Anterior cingulate cortex (tissue), 58 donors: ENCODE results near the gene OSBPL1A.

ENCODE experiments used
- DNase-seq, 58 donors: peaks; one replicate each; lab custom pipeline; 2025; lab: John Stamatoyannopoulos, UW

OSBPL1A gene

DNA sequence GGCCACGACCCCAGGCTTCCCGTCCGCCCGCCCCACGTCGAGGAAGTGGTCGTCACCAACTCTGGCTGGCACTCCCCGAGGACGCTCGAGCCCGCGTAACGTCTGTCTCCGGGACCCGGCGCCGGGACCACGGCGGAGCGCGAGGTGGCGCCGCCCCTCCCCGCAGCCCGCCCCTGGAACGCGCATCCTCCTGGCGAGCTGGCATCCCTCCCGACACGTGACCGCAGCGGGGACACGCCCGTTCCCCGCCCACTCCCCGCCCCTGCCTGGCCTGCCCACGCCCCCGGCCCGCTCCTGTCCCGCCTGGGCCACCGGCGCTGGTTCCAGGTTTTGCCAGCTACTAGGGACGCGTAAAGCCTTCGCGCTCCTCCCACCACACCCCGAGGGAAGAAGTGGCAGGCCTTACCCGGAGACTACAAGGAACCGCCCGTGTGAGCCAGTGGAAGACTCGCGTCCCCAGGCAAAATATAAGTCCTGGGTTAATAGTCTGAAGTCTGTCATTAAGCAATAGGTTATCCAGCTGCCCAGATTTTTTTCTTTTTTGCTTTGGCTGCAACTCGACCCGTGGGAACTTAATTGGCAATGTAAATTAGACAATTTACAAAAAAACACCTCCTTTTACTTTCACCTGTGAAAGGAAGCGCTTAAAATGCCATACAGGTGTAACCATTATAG is at the start of gene OSBPL1A:
OSBPL1A (minus strand) TSS at position 131 of the 675 bp plus-strand sequence. CDS start 20,291 bp downstream, outside the sequence.
- DNase-seq = peak; percentile 32 to 94 (median 86)

- no peak for DNase-seq
Measured at GRCh38 chr18:24446953-24447538, 49.4 kb upstream of the OSBPL1A start.

DNA sequence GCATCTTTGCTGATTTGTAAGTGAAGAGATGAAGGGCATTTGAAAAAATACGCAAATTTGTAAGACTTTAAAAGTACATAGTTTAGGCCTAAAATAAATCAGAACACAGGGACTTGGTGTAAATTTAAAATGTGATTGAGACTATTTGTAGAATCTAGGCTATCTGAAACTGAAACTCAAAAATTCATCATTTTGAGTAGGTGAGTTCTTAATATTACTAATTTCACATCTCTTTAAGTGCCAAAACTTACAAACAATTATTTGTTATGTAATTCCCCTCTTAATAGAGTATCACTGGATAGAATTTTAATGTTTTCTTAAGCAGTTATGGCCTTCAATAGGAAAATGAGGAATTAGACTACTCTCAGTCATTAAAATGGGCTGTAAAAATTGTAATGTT is 48.8 kb upstream of the OSBPL1A start:
- DNase-seq = no peak

GRCh38 chr18:24443870-24444269 is 46.2 kb upstream of the OSBPL1A start:
- no peak for DNase-seq

GRCh38 chr18:24436939-24437338 is 39.3 kb upstream of the OSBPL1A start:
- DNase-seq = no peak

DNA sequence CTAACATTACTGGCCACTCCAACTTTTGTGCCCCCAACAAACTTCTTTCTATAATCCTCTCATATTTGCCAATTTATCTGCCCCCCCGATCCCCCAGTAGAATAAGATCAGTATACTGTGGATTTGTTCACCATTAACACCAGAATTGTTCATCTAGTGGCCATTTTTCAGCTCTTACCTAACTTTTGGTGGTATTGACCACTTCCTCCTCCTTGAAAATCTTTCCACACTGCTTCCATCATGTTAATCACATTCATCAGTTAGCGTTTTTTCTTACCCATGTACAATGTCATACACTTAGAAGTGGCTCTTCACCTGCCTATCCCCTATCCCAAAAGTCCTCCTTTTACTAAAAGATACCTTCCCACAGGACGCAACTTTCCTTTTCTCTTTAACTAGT is 35.0 kb upstream of the OSBPL1A start:
- no peak for DNase-seq

GRCh38 chr18:24429188-24429587 is 31.6 kb upstream of the OSBPL1A start:
- DNase-seq = no peak

- DNase-seq = no peak
Measured at GRCh38 chr18:24428709-24429108, 31.1 kb upstream of the OSBPL1A start.

GRCh38 chr18:24427484-24427883 is 29.9 kb upstream of the OSBPL1A start:
- no peak for DNase-seq

- DNase-seq = peak in 57 of 58 donors; percentile 16 to 80 (median 65)
Measured at GRCh38 chr18:24426398-24427294, 29.0 kb upstream of the OSBPL1A start, which contains the start of gene IMPACT. Gene IMPACT (plus strand): TSS chr18:24426670. CDS start chr18:24426757, 87 bp downstream.

DNA sequence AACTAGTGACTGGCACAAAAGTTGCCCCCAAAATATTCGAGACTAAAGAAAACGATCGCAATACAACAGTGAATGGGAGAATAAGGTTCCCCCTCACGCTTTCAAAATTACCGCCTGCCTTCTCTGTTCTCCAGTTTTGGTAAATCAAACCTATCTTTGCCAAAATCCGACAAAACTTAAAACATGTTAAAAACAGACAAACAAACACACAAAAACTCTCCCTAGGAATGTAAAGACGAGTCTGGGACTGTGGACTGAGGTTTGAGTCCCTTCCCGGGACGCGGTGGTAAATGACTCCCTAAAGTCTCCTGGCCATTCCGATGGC is 28.4 kb upstream of the OSBPL1A start:
- DNase-seq = no peak

GRCh38 chr18:24421831-24422230 is 24.2 kb upstream of the OSBPL1A start:
- no peak for DNase-seq

DNA sequence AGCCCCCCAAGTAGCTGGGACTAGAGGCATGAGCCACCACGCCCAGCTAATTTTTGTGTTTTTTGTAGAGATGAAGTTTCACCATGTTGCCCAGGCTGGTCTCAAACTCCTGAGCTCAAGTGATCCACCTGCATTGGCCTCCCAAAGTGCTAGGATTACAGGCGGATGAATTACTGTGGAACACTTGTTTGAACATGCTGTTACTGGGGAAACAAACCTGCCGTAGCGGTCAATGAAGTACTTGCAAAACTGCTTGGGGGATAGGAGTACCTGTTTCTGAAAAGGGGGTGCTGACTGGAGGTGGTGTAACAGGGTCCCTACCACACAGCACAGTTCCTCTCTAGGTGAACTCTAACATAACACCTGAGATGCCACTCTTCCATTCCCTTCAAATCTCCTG is 22.9 kb upstream of the OSBPL1A start:
- no peak for DNase-seq

DNA sequence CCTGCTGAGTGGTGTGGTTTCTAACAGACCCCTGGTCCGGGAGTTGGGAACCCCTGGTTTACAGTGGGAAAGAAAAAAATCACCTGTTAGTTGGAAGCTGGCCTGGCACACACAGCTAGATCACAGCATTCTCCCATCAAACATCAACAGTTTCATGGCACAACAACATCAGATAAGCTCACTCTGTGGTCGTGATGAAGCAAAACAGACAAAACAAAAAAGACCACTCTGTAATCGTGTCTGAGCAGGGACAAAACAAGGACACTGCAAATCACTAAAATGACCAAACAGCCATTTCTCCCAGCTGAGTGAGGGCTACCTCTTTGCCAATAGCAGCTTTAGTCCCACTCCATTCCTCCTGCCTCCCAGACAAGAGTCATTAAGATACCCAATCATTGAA is 19.9 kb upstream of the OSBPL1A start:
- no peak for DNase-seq

DNA sequence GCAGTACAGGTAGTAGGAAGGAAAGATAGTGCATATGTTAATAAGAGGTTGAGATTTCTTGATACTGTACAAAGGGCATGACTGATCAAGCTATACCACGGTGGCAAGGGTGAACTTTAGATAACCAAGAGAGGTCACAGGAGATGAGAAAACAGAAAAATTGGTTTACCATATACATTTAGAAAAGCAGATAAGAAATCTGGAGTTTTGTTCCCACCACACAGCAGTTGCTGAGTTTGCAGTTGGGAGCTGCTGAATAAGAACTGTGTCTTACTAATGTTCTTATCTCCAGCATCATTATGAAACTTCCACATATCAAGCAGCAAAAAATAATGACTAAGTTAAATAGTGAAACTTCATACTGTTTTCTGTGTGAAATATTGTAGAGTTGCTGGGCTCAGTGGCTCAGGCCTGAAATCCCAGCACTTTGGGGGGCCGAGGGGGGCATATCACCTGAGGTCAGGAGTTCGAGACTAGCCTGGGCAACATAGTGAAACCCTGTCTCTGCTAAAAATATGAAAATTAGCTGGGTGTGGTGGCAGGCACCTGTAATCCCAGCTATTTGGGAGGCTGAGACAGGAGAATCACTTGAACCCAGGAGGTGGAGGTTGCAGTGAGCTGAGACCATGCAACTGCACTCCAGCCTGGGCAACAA is 16.9 kb upstream of the OSBPL1A start:
- no peak for DNase-seq

GRCh38 chr18:24413148-24413547 is 15.5 kb upstream of the OSBPL1A start:
- DNase-seq = peak in 14 of 58 donors; percentile 0 to 16 (median 6)

DNA sequence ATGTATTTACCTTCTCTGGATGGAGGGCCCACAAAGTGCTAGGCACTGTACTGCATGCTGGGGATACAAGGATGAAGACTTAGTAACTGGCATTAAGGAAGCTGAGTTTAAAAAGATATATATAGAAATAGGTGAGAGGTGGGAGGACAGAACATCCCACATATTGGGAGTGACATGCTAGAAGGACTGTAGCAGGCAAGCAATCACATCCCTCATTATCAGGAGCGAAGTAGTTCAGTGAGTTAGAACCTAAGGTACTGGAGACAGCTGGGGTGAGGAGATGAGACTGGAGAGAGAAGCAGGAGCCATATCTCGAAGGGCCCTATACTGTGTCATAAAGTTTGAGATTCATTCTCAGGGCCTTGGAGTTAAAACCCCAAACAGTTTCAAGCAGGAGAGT is 10.9 kb upstream of the OSBPL1A start:
- no peak for DNase-seq

- no peak for DNase-seq
Measured at GRCh38 chr18:24404591-24404990, 7.0 kb upstream of the OSBPL1A start.

DNA sequence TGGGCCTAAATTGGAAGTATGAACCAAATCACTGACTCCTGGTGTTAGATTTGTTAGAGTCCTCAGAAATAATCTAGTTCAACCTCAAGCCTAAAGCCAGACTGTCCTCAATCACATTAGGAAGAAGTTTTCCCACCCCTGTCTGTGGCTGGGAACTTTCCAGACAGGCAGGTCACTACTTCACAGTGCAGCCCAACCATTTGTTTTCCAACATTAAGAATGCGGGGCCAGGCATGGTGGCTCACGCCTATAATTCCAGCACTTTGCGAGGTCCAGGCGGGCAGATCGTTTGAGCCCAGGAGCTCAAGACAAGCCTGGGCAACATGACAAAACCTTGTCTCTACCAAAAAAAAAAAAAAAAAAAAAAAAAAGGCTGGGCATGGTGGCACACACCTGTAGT is 5.5 kb upstream of the OSBPL1A start:
- no peak for DNase-seq

DNA sequence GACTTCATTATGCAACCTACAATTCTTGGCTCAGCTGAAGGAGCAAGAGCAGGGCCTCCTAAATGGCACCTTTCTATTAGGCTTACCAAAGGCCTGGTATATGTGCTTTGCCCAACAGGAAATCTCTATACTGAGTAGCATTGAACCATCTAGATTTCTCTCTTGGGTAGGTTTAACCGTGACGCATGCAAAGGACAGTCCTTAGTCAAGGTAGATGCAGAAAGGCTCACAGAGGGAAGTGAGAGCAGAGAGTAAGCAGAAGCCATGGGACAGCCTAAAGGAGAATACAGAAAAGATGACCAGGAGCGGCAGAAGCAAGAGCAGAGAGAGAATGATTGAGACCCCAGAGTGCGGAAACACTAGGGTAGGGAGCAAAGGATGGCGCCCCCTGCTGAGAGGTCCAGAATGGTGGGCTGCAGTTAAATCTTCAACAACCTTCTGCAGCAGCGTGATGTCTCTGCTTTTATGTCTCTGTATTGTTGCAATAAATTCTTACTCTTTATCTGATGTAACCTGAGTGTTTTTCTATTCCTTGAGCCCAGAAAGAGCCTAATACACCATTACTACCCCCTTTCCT is 4.7 kb upstream of the OSBPL1A start:
- peak in 1 of 58 donors; percentile 5 for DNase-seq
